Thyroid gland (tissue), 4 donors: Measurements from ENCODE around the gene NRSN2. TPM values are rescaled to one million over a fixed set of nuclear protein-coding genes. Genes with fewer than 3 reads are reported as not detected.
"Not testable (repeated sequence)": the region's sequence is repeated elsewhere in the genome, so short reads cannot be mapped to it uniquely, and the experiment has no call there.

Source experiments
- DNase-seq, 2 donors: peaks; one replicate each; pipeline ENCODE4 v3.0.0-alpha.2; 2019
- H3K27ac ChIP-seq, 3 donors: fragments of 200-600 bp; sonication (generic); 1 replicate in 2 of 3; 2 replicates in 1 of 3; pipeline ENCODE4 v1.5.1; 2016 to 2019; ENCODE audit warnings: mild to moderate bottlenecking in 1 of 3, moderate library complexity in 1 of 3
- H3K27me3 ChIP-seq: fragments of 200-600 bp; sonication (generic); one replicate; pipeline ENCODE4 v1.5.1; 2019
- H3K36me3 ChIP-seq, 2 donors: fragments of 200-600 bp; sonication (generic); one replicate each; pipeline ENCODE4 v1.5.1; 2016 to 2019
- H3K4me1 ChIP-seq, 2 donors: fragments of 200-600 bp; sonication (generic); one replicate each; pipeline ENCODE4 v1.5.1; 2017 to 2019
- H3K4me3 ChIP-seq, 3 donors: fragments of 200-600 bp; sonication (generic); replicated peaks in 1 of 3; 1 replicate in 2 of 3; 2 replicates in 1 of 3; pipeline ENCODE4 v1.5.1; 2016; ENCODE audit warnings: mild to moderate bottlenecking in 1 of 3
- H3K9me3 ChIP-seq: fragments of 200-600 bp; sonication (generic); one replicate; pipeline ENCODE4 v1.5.1; 2017
- CTCF ChIP-seq, 6 experiments: fragments of 200-600 bp in 3 of 6; fragments of 450-650 bp in 3 of 6; sonication (generic) in 3 of 6; IDR thresholded peaks; one replicate each; pipeline ENCODE4 v1.5.1; 2016 to 2019; ENCODE audit warnings: antibody characterized with exemption in 6 of 6, mild to moderate bottlenecking in 2 of 6, inconsistent platforms in 1 of 6, moderate library complexity in 1 of 6
- POLR2A ChIP-seq, 2 donors: fragments of 450-650 bp; IDR thresholded peaks; one replicate each; pipeline ENCODE4 v1.6.1; 2017; ENCODE audit warnings: antibody characterized with exemption in 2 of 2, mild to moderate bottlenecking in 2 of 2, moderate library complexity in 1 of 2
- WGBS, 2 donors: methylation state at CpG; one replicate each; pipeline ENCODE4 v1.1.5; 2017; 5-methylcytosine and 5-hydroxymethylcytosine counted together
- intact Hi-C: fragments of 100-400 bp; cut with DNase I; formaldehyde crosslinking; loops from one replicate; pipeline ENCODE4 v1.15.1; 2023
- total RNA-seq, 4 donors: library from RNA; depleted of rRNA; stranded (reverse); fragments of >200 nt; gene quantifications; one replicate each; pipeline ENCODE4 v1.2.3, GENCODE V29; 2016

NRSN2 gene
- total RNA-seq, 4 donors from 2014 or later = 29.8 to 56.7 (median 42.4) TPM

GRCh38 chr20:387520-387919, 40.6 kb downstream of the NRSN2 start:
- H3K4me3 ChIP-seq = no peak overlapping the region
- H3K36me3 ChIP-seq = peaks cover 4 to 6% of the 10 kb centered on the region in 2 donors
- no peak for TF ChIP-seq CTCF (IDR thresholded peaks at IDR 0.05)
- TF ChIP-seq POLR2A (IDR thresholded peaks at IDR 0.05) = no peak
- no peak for DNase-seq
- intact Hi-C loops = no loop called here
- 94 to 95% methylated on average over 3 of the region's 3 CpGs for WGBS, 2 donors
- H3K4me1 ChIP-seq = peaks cover 0 to 4% of the 10 kb centered on the region in 2 donors
- H3K27ac ChIP-seq = no peak overlapping the region
- H3K27me3 ChIP-seq = no peaks in the 10 kb centered on the region
- no peaks in the 10 kb centered on the region for H3K9me3 ChIP-seq

- Histone ChIP-seq H3K9me3 (no peaks in the 10 kb centered on the region), H3K4me1 (peaks cover 0 to 2% of the 10 kb centered on the region in 2 donors), H3K27me3 (no peaks in the 10 kb centered on the region), H3K36me3 (peaks cover 4 to 9% of the 10 kb centered on the region in 2 donors), H3K27ac (no peak overlapping the region), H3K4me3 (no peak overlapping the region)
- 86% methylated on average over 15 to 16 of the region's 21 CpGs for WGBS, 2 donors
- intact Hi-C loops = no loop called here
- TF ChIP-seq POLR2A (IDR thresholded peaks at IDR 0.05) (no peak), CTCF (IDR thresholded peaks at IDR 0.05) (no peak)
- DNase-seq = no peak
Measured at GRCh38 chr20:388034-388994, 41.4 kb downstream of the NRSN2 start.

- WGBS, 2 donors = 84 to 93% methylated on average over 3 to 6 of the region's 6 CpGs
- intact Hi-C loops = no loop called here
- TF ChIP-seq POLR2A (IDR thresholded peaks at IDR 0.05) (no peak), CTCF (IDR thresholded peaks at IDR 0.05) (no peak)
- Histone ChIP-seq H3K27me3 (no peaks in the 10 kb centered on the region), H3K4me1 (no peaks in the 10 kb centered on the region), H3K4me3 (no peak overlapping the region), H3K9me3 (no peaks in the 10 kb centered on the region), H3K36me3 (peaks cover 4 to 10% of the 10 kb centered on the region in 2 donors), H3K27ac (no peak overlapping the region)
- DNase-seq = no peak
Measured at GRCh38 chr20:389220-389619, 42.3 kb downstream of the NRSN2 start.

- H3K27ac ChIP-seq = no peak overlapping the region
- H3K4me1 ChIP-seq = no peaks in the 10 kb centered on the region
- TF ChIP-seq POLR2A (IDR thresholded peaks at IDR 0.05) = no peak
- TF ChIP-seq CTCF (IDR thresholded peaks at IDR 0.05) = no peak
- no peak overlapping the region for H3K4me3 ChIP-seq
- intact Hi-C loops = no loop called here
- H3K9me3 ChIP-seq = no peaks in the 10 kb centered on the region
- WGBS, 2 donors = 91 to 93% methylated on average over 26 to 27 of the region's 29 CpGs
- H3K27me3 ChIP-seq = no peaks in the 10 kb centered on the region
- DNase-seq = no peak
- peaks cover 7 to 16% of the 10 kb centered on the region in 2 donors for H3K36me3 ChIP-seq
Measured at GRCh38 chr20:391041-391711, 44.3 kb downstream of the NRSN2 start.

GRCh38 chr20:393296-393695, 46.4 kb downstream of the NRSN2 start:
- H3K4me1 ChIP-seq, H3K27me3 ChIP-seq, H3K9me3 ChIP-seq, H3K4me3 ChIP-seq, DNase-seq, H3K27ac ChIP-seq, intact Hi-C loops: not testable (repeated sequence)
- H3K36me3 ChIP-seq = peaks cover 14 to 26% of the 10 kb centered on the region in 2 donors
- 90 to 96% methylated on average over 2 of the region's 2 CpGs for WGBS, 2 donors
